ENCODE results near the gene NKIRAS2.

- no peak for TF ChIP-seq EZH2 (IDR thresholded peaks at IDR 0.05; ENCODE audit: insufficient read depth, poor library complexity, severe bottlenecking)
- TF ChIP-seq EZH2phosphoT487 (IDR thresholded peaks at IDR 0.05; ENCODE audit: insufficient read depth, low read depth), result no peak
These were observed 44.5 kb upstream of the NKIRAS2 start for GRCh38 chr17:41975099-41976083.

Measured in GM23248 (cell line).